ENCODE data around the gene GTPBP10. TPM values are rescaled to one million over a fixed set of nuclear protein-coding genes. Genes with fewer than 3 reads are reported as not detected.

The GTPBP10 gene
- total RNA-seq, 1 experiment from 2014 or later: 23.3 TPM

GRCh38 chr7:90309872-90310271 lies 36.6 kb upstream of the GTPBP10 start:
- no peak overlapping the region for H3K9ac ChIP-seq (ENCODE audit: extremely low read depth, insufficient read length, low read length)
- peaks cover 0 to 2% of the 10 kb centered on the region in 2 experiments; a peak in 1 of 4 replicates for H3K4me1 Mint-ChIP-seq
- H3K4me1 ChIP-seq (ENCODE audit: insufficient read depth, low read length): no peaks in the 10 kb centered on the region
- no peaks in the 10 kb centered on the region for H3K9me3 ChIP-seq (ENCODE audit: control insufficient read depth, low read depth, low read length)
- no peaks in the 10 kb centered on the region for H3K36me3 Mint-ChIP-seq (ENCODE audit: insufficient read depth in 1 of 3, low read depth in 3 of 3)
- H2BK15ac ChIP-seq (ENCODE audit: low read depth, low read length): no peak overlapping the region
- H3K79me1 ChIP-seq (ENCODE audit: insufficient read depth, low read depth, low read length, poor library complexity, severe bottlenecking): no peaks in the 10 kb centered on the region
- H3K27ac ChIP-seq (ENCODE audit: insufficient read length, low read depth, low read length): no peak overlapping the region
- no peak overlapping the region for H4K5ac ChIP-seq (ENCODE audit: insufficient read length, low read depth, low read length)
- H3K23me2 ChIP-seq (ENCODE audit: insufficient read length, low read depth, low read length, poor library complexity, severe bottlenecking): no peaks in the 10 kb centered on the region
- no peak overlapping the region for H4K91ac ChIP-seq (ENCODE audit: insufficient read length, low read depth, low read length)
- no peak overlapping the region for H2BK5ac ChIP-seq (ENCODE audit: insufficient read length, low read length)
- H3K79me2 ChIP-seq (ENCODE audit: insufficient read depth, low read length): no peaks in the 10 kb centered on the region
- no peak overlapping the region for H2AK5ac ChIP-seq (ENCODE audit: insufficient read length, low read length)
- no peak overlapping the region for H2BK120ac ChIP-seq (ENCODE audit: low read depth, low read length, poor library complexity, severe bottlenecking)
- no peak overlapping the region for H3K4me3 Mint-ChIP-seq
- no CpG with 5 or more reads among the region's 5 CpGs for WGBS (ENCODE audit: extremely low coverage, insufficient read length, low lambda C conversion rate)
- no peak overlapping the region for H3T11ph ChIP-seq (ENCODE audit: low read length)
- H2BK20ac ChIP-seq (ENCODE audit: low read depth, low read length, poor library complexity, severe bottlenecking): no peak overlapping the region
- DNase-seq: no peak
- no peaks in the 10 kb centered on the region for H3K9me3 Mint-ChIP-seq
- no peak overlapping the region; a peak in 1 of 7 replicates for H3K27ac Mint-ChIP-seq
- H3K56ac ChIP-seq (ENCODE audit: insufficient read length, low read depth, low read length): no peak overlapping the region
- no peak overlapping the region for H2AFZ ChIP-seq (ENCODE audit: low read length)
- H3K14ac ChIP-seq (ENCODE audit: insufficient read depth, low read length): no peak overlapping the region
- H3K23ac ChIP-seq (ENCODE audit: insufficient read length, low read depth, low read length): no peak overlapping the region
- H3K27me3 Mint-ChIP-seq (ENCODE audit: low read depth): no peaks in the 10 kb centered on the region
- TF ChIP-seq CTCF (conservative IDR thresholded peaks at IDR 0.05): peak; percentile 31; the same call in 2 of the 3 replicates
- H4K20me1 ChIP-seq (ENCODE audit: control insufficient read depth, insufficient read depth, insufficient read length): no peaks in the 10 kb centered on the region
- H3K27me3 ChIP-seq (ENCODE audit: insufficient read depth, low read length): no peaks in the 10 kb centered on the region
- no peak overlapping the region for H4K8ac ChIP-seq (replicated peaks; ENCODE audit: insufficient read length, low read depth, low read length)
- H3K4ac ChIP-seq (ENCODE audit: low read depth, low read length): no peak overlapping the region
- H3K18ac ChIP-seq (ENCODE audit: insufficient read length, low read depth, low read length): no peak overlapping the region
- H2BK12ac ChIP-seq (ENCODE audit: insufficient read length, low read depth, low read length): no peak overlapping the region
- no peak overlapping the region for H3K4me2 ChIP-seq (ENCODE audit: insufficient read depth, insufficient read length, low read length)
